GM21723 (cell line): ENCODE data around the gene GNB1L.

Experiments used
- ATAC-seq: cut with Tn5 transposase; IDR thresholded peaks from one replicate; pipeline ENCODE4 v1.9.1; 2021; ENCODE audit warnings: mild to moderate bottlenecking, moderate library complexity; ENCODE audit not compliant: unreplicated experiment

Gene GNB1L

GRCh38 chr22:19765477-19766239 is 89.0 kb downstream of the GNB1L start:
- ATAC-seq = no peak

DNA sequence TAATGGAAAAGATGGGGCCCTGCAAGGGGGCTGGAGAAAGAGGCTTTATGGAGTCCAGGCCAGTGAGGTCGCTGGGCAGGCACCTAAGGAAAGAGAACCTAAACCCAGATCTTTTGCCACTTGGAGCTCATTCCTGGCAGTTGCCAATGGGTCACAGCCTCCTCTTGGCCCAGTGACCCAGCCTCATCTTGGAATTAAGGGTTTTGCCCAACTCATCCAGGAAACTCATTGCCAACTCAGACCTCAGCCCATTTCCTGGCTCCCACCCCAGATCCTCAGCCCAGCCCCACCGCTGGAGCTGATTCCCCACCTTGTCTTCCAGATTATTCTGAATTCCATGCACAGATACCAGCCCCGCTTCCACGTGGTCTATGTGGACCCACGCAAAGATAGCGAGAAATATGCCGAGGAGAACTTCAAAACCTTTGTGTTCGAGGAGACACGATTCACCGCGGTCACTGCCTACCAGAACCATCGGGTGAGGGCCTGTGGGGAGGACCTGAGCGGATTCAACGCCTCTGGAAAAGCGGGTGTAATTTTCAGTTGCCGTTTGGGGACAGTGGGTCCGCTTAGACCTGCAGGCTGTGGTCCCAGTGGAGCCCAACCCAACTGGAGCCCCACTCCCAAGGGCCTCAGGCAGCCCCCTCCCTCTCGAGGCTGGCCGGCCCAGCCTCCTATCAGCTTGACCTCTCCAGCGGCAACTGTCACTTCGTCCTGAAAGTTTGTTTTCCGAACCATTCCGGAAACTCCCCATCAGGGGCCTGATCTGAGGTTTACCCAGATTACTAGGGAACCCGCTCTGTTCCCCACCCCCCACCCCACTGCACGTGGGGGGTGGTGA is 89.8 kb downstream of the GNB1L start:
- no peak for ATAC-seq

GRCh38 chr22:19764299-19764593 is 90.4 kb downstream of the GNB1L start:
- ATAC-seq = no peak

- ATAC-seq = no peak
Observed at GRCh38 chr22:19763458-19764298, 91.0 kb downstream of the GNB1L start.

GRCh38 chr22:19762568-19763457 is 91.9 kb downstream of the GNB1L start:
- ATAC-seq = no peak

GRCh38 chr22:19761725-19762567 is 92.7 kb downstream of the GNB1L start:
- ATAC-seq = no peak

- ATAC-seq = no peak
Observed at GRCh38 chr22:19760951-19761724, 93.5 kb downstream of the GNB1L start.

DNA sequence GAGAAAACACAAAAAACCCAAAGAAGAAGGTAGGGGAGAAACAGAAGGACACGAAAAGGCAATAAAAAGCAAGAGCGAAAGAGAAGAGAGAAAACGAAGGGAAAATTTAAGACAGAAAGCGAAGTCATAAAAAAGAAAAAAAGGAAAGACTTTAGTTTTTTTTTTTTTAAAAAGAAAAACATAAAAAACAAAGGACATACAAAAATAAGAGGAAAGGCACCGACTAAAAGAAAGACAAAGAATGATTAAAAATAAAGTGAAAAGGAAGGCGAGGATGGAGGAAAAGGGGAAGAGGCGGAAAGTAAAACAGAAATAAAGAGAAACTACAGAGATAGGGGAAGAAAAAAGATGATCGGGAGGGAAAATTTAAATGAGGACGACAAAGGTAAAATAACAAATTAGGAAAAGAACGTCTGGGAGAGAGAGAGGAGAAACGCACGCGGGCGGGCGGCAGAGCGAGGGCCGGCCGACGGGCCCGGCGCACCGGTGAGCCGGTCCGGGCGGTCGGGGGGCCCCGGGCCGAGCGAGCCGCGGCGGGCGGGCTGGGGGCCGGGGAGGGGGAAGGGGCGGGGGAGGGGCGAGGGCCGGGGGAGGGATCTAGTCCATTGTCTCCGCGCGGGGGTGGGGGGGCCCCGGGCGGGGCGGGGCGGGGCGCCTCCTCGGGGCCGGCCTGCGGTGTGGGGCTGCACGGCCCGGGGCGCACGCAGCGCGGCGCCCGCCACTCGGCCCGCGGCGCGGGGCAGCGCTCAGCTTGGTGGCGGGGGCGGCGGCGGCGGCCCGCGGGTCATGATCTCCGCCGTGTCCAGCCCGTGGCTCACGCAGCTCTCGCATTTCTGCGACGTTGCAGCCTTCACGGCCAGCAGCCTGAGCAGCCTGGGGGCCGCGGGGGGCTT is 94.4 kb downstream of the GNB1L start, which contains the start of gene TBX1:
Gene TBX1, plus strand, starts transcription at position 721 of the 893 bp plus-strand sequence. Its CDS starts 66 bp downstream, at position 787.
- ATAC-seq = no peak

GRCh38 chr22:19759427-19760057 is 95.1 kb downstream of the GNB1L start:
- no peak for ATAC-seq

GRCh38 chr22:19758896-19759426 is 95.7 kb downstream of the GNB1L start:
- no peak for ATAC-seq

- no peak for ATAC-seq
Observed at GRCh38 chr22:19757985-19758895, 96.4 kb downstream of the GNB1L start.

DNA sequence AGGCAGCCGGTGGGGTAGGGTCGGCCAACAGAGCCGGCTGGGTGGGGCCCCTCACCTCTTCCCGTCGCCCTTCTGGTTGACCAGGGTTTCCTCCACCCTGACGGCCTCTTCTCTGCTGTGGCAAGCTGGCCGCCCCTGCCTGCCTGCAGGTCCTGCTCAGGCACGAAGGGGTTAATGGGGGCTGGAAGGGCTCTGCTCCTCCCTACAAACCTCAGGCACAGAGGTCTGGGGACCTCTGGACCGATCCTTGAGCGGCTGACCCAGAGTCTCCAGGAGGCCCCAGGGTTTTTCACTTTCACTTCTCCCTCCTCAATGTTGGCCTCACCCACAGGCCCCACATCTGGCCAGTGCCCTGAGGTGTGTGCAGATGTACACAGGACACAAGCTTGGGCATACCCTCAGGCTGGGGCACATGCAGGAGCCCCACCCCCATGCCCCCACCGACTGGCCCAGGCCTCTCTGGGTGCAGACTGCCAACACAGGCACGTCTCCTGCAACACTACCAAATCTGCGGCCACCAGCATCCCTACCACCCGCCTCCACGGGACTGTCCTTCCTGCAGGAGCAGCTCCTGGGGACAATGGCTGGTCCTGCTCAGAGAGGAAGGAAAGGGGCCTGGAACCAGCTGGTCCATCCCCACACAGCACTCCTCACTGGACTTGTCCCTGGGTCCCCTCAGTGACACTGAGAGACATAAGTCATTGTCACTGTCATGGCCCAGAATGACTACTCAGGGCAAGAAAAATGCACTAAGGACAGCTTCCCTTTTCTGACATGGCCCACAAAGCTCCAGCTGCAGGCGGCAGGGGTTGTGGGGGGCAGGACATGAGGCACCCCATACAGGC is 97.3 kb downstream of the GNB1L start:
- no peak for ATAC-seq

- no peak for ATAC-seq
Observed at GRCh38 chr22:19756288-19757128, 98.2 kb downstream of the GNB1L start.

- no peak for ATAC-seq
Observed at GRCh38 chr22:19755722-19756287, 98.9 kb downstream of the GNB1L start.
